Subcutaneous adipose tissue (tissue), 4 donors: ENCODE data around the gene SLC16A5. TPM values are rescaled to one million over a fixed set of nuclear protein-coding genes. Genes with fewer than 3 reads are reported as not detected.

Experiments used
- CTCF ChIP-seq: fragments of 450-650 bp; IDR thresholded peaks from one replicate; pipeline ENCODE4 v1.5.1; 2016; ENCODE audit warnings: low read depth, mild to moderate bottlenecking, control low read depth, antibody characterized with exemption, moderate library complexity
- total RNA-seq, 4 donors: library from RNA; depleted of rRNA; stranded (reverse); fragments of >200 nt; gene quantifications; one replicate each; pipeline ENCODE4 v1.1.0, GENCODE V29; 2016

SLC16A5 gene
- total RNA-seq, 4 donors from 2014 or later: 11.7 to 30.0 (median 13.2) TPM

- TF ChIP-seq CTCF: no peak
Measured at GRCh38 chr17:75086496-75087181, 1.1 kb upstream of the SLC16A5 start.

GRCh38 chr17:75087182-75087557, 584 bp upstream of the SLC16A5 start:
- no peak for TF ChIP-seq CTCF

GRCh38 chr17:75088465-75089417, 987 bp downstream of the SLC16A5 start:
- TF ChIP-seq CTCF: no peak

- no peak for TF ChIP-seq CTCF
Measured at GRCh38 chr17:75090871-75091854, 3.4 kb downstream of the SLC16A5 start.

- TF ChIP-seq CTCF: no peak
Measured at GRCh38 chr17:75091855-75092327, 4.1 kb downstream of the SLC16A5 start.

GRCh38 chr17:75093548-75094158, 5.9 kb downstream of the SLC16A5 start:
- no peak for TF ChIP-seq CTCF
